ENCODE results near the gene KRT37.

KRT37 gene

GRCh38 chr17:41418116-41418860 is 6.1 kb downstream of the KRT37 start:
- Histone ChIP-seq H3K27ac (ENCODE audit: low read depth, low read length) (no peak overlapping the region), H3K4me3 (ENCODE audit: low read length) (no peak overlapping the region), H3K36me3 (ENCODE audit: insufficient read depth, low read length) (no peaks in the 10 kb centered on the region), H3K9me3 (ENCODE audit: insufficient read depth, low read depth, low read length) (no peaks in the 10 kb centered on the region), H3K9ac (ENCODE audit: low read depth, low read length) (no peak overlapping the region), H3K4me1 (ENCODE audit: insufficient read depth, low read length) (peaks cover 5% of the 10 kb centered on the region; the same call in 1 of the 2 replicates), H3K27me3 (ENCODE audit: insufficient read depth, low read length) (no peaks in the 10 kb centered on the region)
- 95% methylated on average over 7 of the region's 7 CpGs for WGBS

- H3K36me3 ChIP-seq (ENCODE audit: insufficient read depth, low read length) = no peaks in the 10 kb centered on the region
- H3K27ac ChIP-seq (ENCODE audit: low read depth, low read length) = no peak overlapping the region
- peaks cover 11% of the 10 kb centered on the region; the same call in 1 of the 2 replicates for H3K4me1 ChIP-seq (ENCODE audit: insufficient read depth, low read length)
- no peak overlapping the region for H3K9ac ChIP-seq (ENCODE audit: low read depth, low read length)
- no peak overlapping the region for H3K4me3 ChIP-seq (ENCODE audit: low read length)
- WGBS = 55% methylated on average over 4 of the region's 4 CpGs
- no peaks in the 10 kb centered on the region for H3K27me3 ChIP-seq (ENCODE audit: insufficient read depth, low read length)
- H3K9me3 ChIP-seq (ENCODE audit: insufficient read depth, low read depth, low read length) = no peaks in the 10 kb centered on the region
These were observed 6.8 kb downstream of the KRT37 start for GRCh38 chr17:41417576-41418015.

- Histone ChIP-seq H3K36me3 (ENCODE audit: insufficient read depth, low read length) (no peaks in the 10 kb centered on the region), H3K4me1 (ENCODE audit: insufficient read depth, low read length) (peaks cover 14% of the 10 kb centered on the region; the same call in 1 of the 2 replicates), H3K9me3 (ENCODE audit: insufficient read depth, low read depth, low read length) (no peaks in the 10 kb centered on the region), H3K27me3 (ENCODE audit: insufficient read depth, low read length) (no peaks in the 10 kb centered on the region), H3K4me3 (ENCODE audit: low read length) (no peak overlapping the region), H3K9ac (ENCODE audit: low read depth, low read length) (no peak overlapping the region), H3K27ac (ENCODE audit: low read depth, low read length) (no peak overlapping the region)
- WGBS = 95% methylated on average over 6 of the region's 6 CpGs
These were observed 7.3 kb downstream of the KRT37 start for GRCh38 chr17:41417127-41417526.

- H3K4me3 ChIP-seq (ENCODE audit: low read length) = no peak overlapping the region
These were observed 7.9 kb downstream of the KRT37 start for GRCh38 chr17:41416479-41416878.

GRCh38 chr17:41415833-41416335 is 8.5 kb downstream of the KRT37 start:
- H3K27me3 ChIP-seq (ENCODE audit: insufficient read depth, low read length) = no peaks in the 10 kb centered on the region
- H3K4me3 ChIP-seq (ENCODE audit: low read length) = no peak overlapping the region
- no peak overlapping the region for H3K27ac ChIP-seq (ENCODE audit: low read depth, low read length)
- H3K4me1 ChIP-seq (ENCODE audit: insufficient read depth, low read length) = peaks cover 20% of the 10 kb centered on the region; the same call in 1 of the 2 replicates
- no peak overlapping the region for H3K9ac ChIP-seq (ENCODE audit: low read depth, low read length)
- H3K36me3 ChIP-seq (ENCODE audit: insufficient read depth, low read length) = no peaks in the 10 kb centered on the region
- WGBS = 89% methylated on average over 3 of the region's 3 CpGs
- no peaks in the 10 kb centered on the region for H3K9me3 ChIP-seq (ENCODE audit: insufficient read depth, low read depth, low read length)

More at GRCh38 chr17:41416479-41416878, 7.9 kb downstream of the KRT37 start:
- Histone ChIP-seq H3K27ac (ENCODE audit: low read depth, low read length) (no peak overlapping the region), H3K4me1 (ENCODE audit: insufficient read depth, low read length) (peaks cover 20% of the 10 kb centered on the region; the same call in 1 of the 2 replicates), H3K27me3 (ENCODE audit: insufficient read depth, low read length) (no peaks in the 10 kb centered on the region), H3K36me3 (ENCODE audit: insufficient read depth, low read length) (no peaks in the 10 kb centered on the region), H3K9me3 (ENCODE audit: insufficient read depth, low read depth, low read length) (no peaks in the 10 kb centered on the region), H3K9ac (ENCODE audit: low read depth, low read length) (no peak overlapping the region)
- 97% methylated on average over 5 of the region's 5 CpGs for whole genome bisulfite sequencing

GRCh38 chr17:41415411-41415810 is 9.0 kb downstream of the KRT37 start:
- H3K36me3 ChIP-seq (ENCODE audit: insufficient read depth, low read length) = no peaks in the 10 kb centered on the region
- H3K4me1 ChIP-seq (ENCODE audit: insufficient read depth, low read length) = peaks cover 20% of the 10 kb centered on the region; the same call in 1 of the 2 replicates
- H3K27me3 ChIP-seq (ENCODE audit: insufficient read depth, low read length) = no peaks in the 10 kb centered on the region
- no peak overlapping the region for H3K4me3 ChIP-seq (ENCODE audit: low read length)
- 91% methylated on average over 4 of the region's 4 CpGs for WGBS
- H3K27ac ChIP-seq (ENCODE audit: low read depth, low read length) = no peak overlapping the region
- no peaks in the 10 kb centered on the region for H3K9me3 ChIP-seq (ENCODE audit: insufficient read depth, low read depth, low read length)
- no peak overlapping the region for H3K9ac ChIP-seq (ENCODE audit: low read depth, low read length)

GRCh38 chr17:41413982-41414381 is 10.4 kb downstream of the KRT37 start:
- Histone ChIP-seq H3K36me3 (ENCODE audit: insufficient read depth, low read length) (no peaks in the 10 kb centered on the region), H3K27ac (ENCODE audit: low read depth, low read length) (no peak overlapping the region), H3K4me1 (ENCODE audit: insufficient read depth, low read length) (peaks cover 20% of the 10 kb centered on the region; the same call in 1 of the 2 replicates), H3K27me3 (ENCODE audit: insufficient read depth, low read length) (no peaks in the 10 kb centered on the region), H3K4me3 (ENCODE audit: low read length) (no peak overlapping the region), H3K9me3 (ENCODE audit: insufficient read depth, low read depth, low read length) (no peaks in the 10 kb centered on the region), H3K9ac (ENCODE audit: low read depth, low read length) (no peak overlapping the region)
- WGBS = 92% methylated on average over 2 of the region's 2 CpGs

GRCh38 chr17:41413353-41413957 is 10.9 kb downstream of the KRT37 start:
- H3K4me3 ChIP-seq (ENCODE audit: low read length) = no peak overlapping the region

GRCh38 chr17:41411072-41411840 is 13.1 kb downstream of the KRT37 start:
- Histone ChIP-seq H3K27ac (ENCODE audit: low read depth, low read length) (no peak overlapping the region), H3K36me3 (ENCODE audit: insufficient read depth, low read length) (no peaks in the 10 kb centered on the region), H3K4me3 (ENCODE audit: low read length) (no peak overlapping the region), H3K9me3 (ENCODE audit: insufficient read depth, low read depth, low read length) (no peaks in the 10 kb centered on the region), H3K4me1 (ENCODE audit: insufficient read depth, low read length) (peaks cover 20% of the 10 kb centered on the region; the same call in 1 of the 2 replicates), H3K9ac (ENCODE audit: low read depth, low read length) (no peak overlapping the region), H3K27me3 (ENCODE audit: insufficient read depth, low read length) (no peaks in the 10 kb centered on the region)
- WGBS = 95% methylated on average over 20 of the region's 20 CpGs

More at GRCh38 chr17:41413353-41413957, 10.9 kb downstream of the KRT37 start:
- H3K36me3 ChIP-seq (ENCODE audit: insufficient read depth, low read length) = no peaks in the 10 kb centered on the region
- peaks cover 20% of the 10 kb centered on the region; the same call in 1 of the 2 replicates for H3K4me1 ChIP-seq (ENCODE audit: insufficient read depth, low read length)
- H3K27me3 ChIP-seq (ENCODE audit: insufficient read depth, low read length) = no peaks in the 10 kb centered on the region
- H3K27ac ChIP-seq (ENCODE audit: low read depth, low read length) = no peak overlapping the region
- 47% methylated on average over 5 of the region's 5 CpGs for WGBS
- no peak overlapping the region for H3K9ac ChIP-seq (ENCODE audit: low read depth, low read length)
- no peaks in the 10 kb centered on the region for H3K9me3 ChIP-seq (ENCODE audit: insufficient read depth, low read depth, low read length)

- H3K4me3 ChIP-seq (ENCODE audit: low read length) = no peak overlapping the region
These were observed 17.2 kb downstream of the KRT37 start for GRCh38 chr17:41407226-41407625.

More at GRCh38 chr17:41407226-41407625, 17.2 kb downstream of the KRT37 start:
- Histone ChIP-seq H3K36me3 (ENCODE audit: insufficient read depth, low read length) (no peaks in the 10 kb centered on the region), H3K27ac (ENCODE audit: low read depth, low read length) (no peak overlapping the region), H3K9me3 (ENCODE audit: insufficient read depth, low read depth, low read length) (no peaks in the 10 kb centered on the region), H3K4me1 (ENCODE audit: insufficient read depth, low read length) (0 out of 2 replicates have a peak, but pooled peaks cover 7% of the 10 kb centered on the region), H3K9ac (ENCODE audit: low read depth, low read length) (no peak overlapping the region), H3K27me3 (ENCODE audit: insufficient read depth, low read length) (no peaks in the 10 kb centered on the region)
- WGBS = 95% methylated on average over 10 of the region's 10 CpGs

Measured in HUES64 (cell line).